Measurements from ENCODE around the gene ZNF566.
A peak's percentile ranks its signal among the peaks of the same experiment; 100 is the strongest.

Gene ZNF566

GRCh38 chr19:36489920-36490415 is 607 bp upstream of the ZNF566 start:
- ChIA-PET CTCF (interaction anchor here (0.6 kb wide), 1 partner anchor 848 kb away, joined by 4 read pairs; no protein-coding TSS in a partner anchor), POLR2A (ENCODE audit: low non-redundant PET) (interaction anchor here (0.5 to 1.4 kb wide), 2 partner anchors 37 to 38 kb away, joined by 3 to 5 read pairs; partner anchors contain the start of gene ZNF260)

GRCh38 chr19:36488846-36489117 is 579 bp downstream of the ZNF566 start:
- H3K27ac ChIP-seq = peak overlapping the region; percentile 91
- no peak for TF ChIP-seq CTCF (conservative IDR thresholded peaks at IDR 0.05; ENCODE audit: low read depth)
- CTCF ChIA-PET = no interaction called here
- DNase-seq (ENCODE audit: low spot score) = no peak
- POLR2A ChIA-PET (ENCODE audit: low non-redundant PET) = interaction anchor here (1.4 kb wide), 1 partner anchor 40 kb away, joined by 5 read pairs; the partner anchor contains the start of gene ZNF260

More at GRCh38 chr19:36489920-36490415, 607 bp upstream of the ZNF566 start:
- TF ChIP-seq CTCF (conservative IDR thresholded peaks at IDR 0.05; ENCODE audit: low read depth) = no peak
- peak; percentile 86 for DNase-seq (ENCODE audit: low spot score)
- H3K27ac ChIP-seq = peak overlapping the region; percentile 91

GRCh38 chr19:36488118-36488845 is 1.1 kb downstream of the ZNF566 start:
- no peak for TF ChIP-seq CTCF (conservative IDR thresholded peaks at IDR 0.05; ENCODE audit: low read depth)
- ChIA-PET CTCF (interaction anchor here (0.6 kb wide), 1 partner anchor 9 kb away, joined by 3 read pairs; no protein-coding TSS in a partner anchor), POLR2A (ENCODE audit: low non-redundant PET) (no interaction called here)

GRCh38 chr19:36483653-36484052 is 5.7 kb downstream of the ZNF566 start:
- POLR2A ChIA-PET (ENCODE audit: low non-redundant PET) = no interaction called here
- no peak overlapping the region for H3K27ac ChIP-seq
- CTCF ChIA-PET = interaction anchor here (0.6 kb wide), 1 partner anchor 46 kb away, joined by 3 read pairs; no protein-coding TSS in a partner anchor
- no peak for DNase-seq (ENCODE audit: low spot score)
- no peak for TF ChIP-seq CTCF (conservative IDR thresholded peaks at IDR 0.05; ENCODE audit: low read depth)

More at GRCh38 chr19:36488118-36488845, 1.1 kb downstream of the ZNF566 start:
- no peak for DNase-seq (ENCODE audit: low spot score)
- H3K27ac ChIP-seq = peak overlapping the region; percentile 91

GRCh38 chr19:36482876-36483275 is 6.5 kb downstream of the ZNF566 start:
- TF ChIP-seq CTCF (conservative IDR thresholded peaks at IDR 0.05; ENCODE audit: low read depth) = no peak
- ChIA-PET CTCF (interaction anchor here (0.6 kb wide), 2 partner anchors 46 to 63 kb away, joined by 3 read pairs; no protein-coding TSS in a partner anchor), POLR2A (ENCODE audit: low non-redundant PET) (no interaction called here)
- no peak overlapping the region for H3K27ac ChIP-seq
- no peak for DNase-seq (ENCODE audit: low spot score)

- ChIA-PET POLR2A (ENCODE audit: low non-redundant PET) (no interaction called here), CTCF (no interaction called here)
- no peak for TF ChIP-seq CTCF (conservative IDR thresholded peaks at IDR 0.05; ENCODE audit: low read depth)
- DNase-seq (ENCODE audit: low spot score) = no peak
- no peak overlapping the region for H3K27ac ChIP-seq
Measured at GRCh38 chr19:36460046-36460445, 29.3 kb downstream of the ZNF566 start.
